Caco-2 (cell line): Measurements from ENCODE around the gene AKNA. TPM values are rescaled to one million over a fixed set of nuclear protein-coding genes. Genes with fewer than 3 reads are reported as not detected.

Source experiments
- BruUV-seq: library from RNA; stranded (reverse); fragments of 400-500 nt; replicated peaks from 2 replicates; lab custom pipeline; 2021; lab: Mats Ljungman, UMichigan
- CTCF ChIA-PET: fragments of 300-600 bp; sonication (Branson Sonifier 250); formaldehyde crosslinking; loops from one replicate; lab custom pipeline; 2022; ENCODE audit warnings: antibody characterized with exemption; lab: Charles Lee
- POLR2A ChIA-PET: fragments of 300-600 bp; sonication (Branson Sonifier 250); formaldehyde crosslinking; loops from one replicate; lab custom pipeline; 2022; ENCODE audit warnings: antibody characterized with exemption; lab: Charles Lee
- DNase-seq, 2 experiments: peaks; one replicate each; pipeline versions ENCODE4 v3.0.0 to v3.0.0-alpha.2; 2020 to 2022
- H3K27me3 ChIP-seq: replicated peaks from 2 replicates; pipeline ENCODE4 v1.6.0; 2011; ENCODE audit warnings: low read length; ENCODE audit not compliant: control insufficient read depth, insufficient read depth
- H3K36me3 ChIP-seq: 2 replicates; pipeline ENCODE4 v1.5.1; 2011; ENCODE audit warnings: low read length; ENCODE audit not compliant: control insufficient read depth, insufficient read depth
- H3K4me1 ChIP-seq: fragments of 250-450 bp; sonication (Bioruptor Pico); 2 replicates; pipeline ENCODE4 v1.5.1; 2020; ENCODE audit warnings: mild to moderate bottlenecking
- H3K4me3 ChIP-seq: 2 replicates; pipeline ENCODE4 v1.5.1; 2011; ENCODE audit warnings: low read depth, mild to moderate bottlenecking, control low read depth, low read length
- H3K9me3 ChIP-seq: fragments of 250-450 bp; sonication (Bioruptor Pico); 2 replicates; pipeline ENCODE4 v1.5.1; 2020; ENCODE audit warnings: mild to moderate bottlenecking, moderate library complexity
- H3K27ac Mint-ChIP-seq: one replicate; pipeline ENCODE4 v1.8.0; 2022; ENCODE audit warnings: mixed read lengths; ENCODE audit not compliant: unreplicated experiment
- H3K27me3 Mint-ChIP-seq: one replicate; pipeline ENCODE4 v1.8.0; 2022; ENCODE audit warnings: mixed read lengths; ENCODE audit not compliant: insufficient read depth, unreplicated experiment
- H3K36me3 Mint-ChIP-seq: one replicate; pipeline ENCODE4 v1.8.0; 2022; ENCODE audit warnings: mild to moderate bottlenecking, mixed read lengths; ENCODE audit not compliant: insufficient read depth, unreplicated experiment
- H3K4me1 Mint-ChIP-seq: one replicate; pipeline ENCODE4 v1.8.0; 2022; ENCODE audit warnings: low read depth, mixed read lengths; ENCODE audit not compliant: unreplicated experiment
- H3K4me3 Mint-ChIP-seq: one replicate; pipeline ENCODE4 v1.8.0; 2022; ENCODE audit warnings: mild to moderate bottlenecking, moderate library complexity, mixed read lengths; ENCODE audit not compliant: unreplicated experiment
- H3K9me3 Mint-ChIP-seq: one replicate; pipeline ENCODE4 v1.8.0; 2022; ENCODE audit warnings: mixed read lengths; ENCODE audit not compliant: unreplicated experiment
- intact Hi-C: fragments of 100-400 bp; cut with micrococcal nuclease; formaldehyde crosslinking; loops from one replicate; pipeline ENCODE4 v1.10.0; 2022; ENCODE audit not compliant: unreplicated experiment
- total RNA-seq: library from RNA; stranded (reverse); gene quantifications from 2 replicates; pipeline ENCODE4 v1.2.3, GENCODE V29; 2022
- TF ChIP-seq, protein P1 (sequence below), 2 experiments: fragments of 200-600 bp in 1 of 2; IDR thresholded peaks; 1 replicate in 1 of 2; 2 replicates in 1 of 2; pipeline versions ENCODE4 v1.5.1 to v1.8.0; 2011 to 2022; ENCODE audit warnings: antibody characterized with exemption in 1 of 2, control low read depth in 1 of 2, inconsistent platforms in 1 of 2, low read depth in 1 of 2, low read length in 1 of 2, mild to moderate bottlenecking in 1 of 2, moderate library complexity in 1 of 2; ENCODE audit not compliant: insufficient read depth in 1 of 2, severe bottlenecking in 1 of 2, unreplicated experiment in 1 of 2

The AKNA gene
- total RNA-seq, 1 experiment from 2014 or later, result 57.8 TPM

DNA sequence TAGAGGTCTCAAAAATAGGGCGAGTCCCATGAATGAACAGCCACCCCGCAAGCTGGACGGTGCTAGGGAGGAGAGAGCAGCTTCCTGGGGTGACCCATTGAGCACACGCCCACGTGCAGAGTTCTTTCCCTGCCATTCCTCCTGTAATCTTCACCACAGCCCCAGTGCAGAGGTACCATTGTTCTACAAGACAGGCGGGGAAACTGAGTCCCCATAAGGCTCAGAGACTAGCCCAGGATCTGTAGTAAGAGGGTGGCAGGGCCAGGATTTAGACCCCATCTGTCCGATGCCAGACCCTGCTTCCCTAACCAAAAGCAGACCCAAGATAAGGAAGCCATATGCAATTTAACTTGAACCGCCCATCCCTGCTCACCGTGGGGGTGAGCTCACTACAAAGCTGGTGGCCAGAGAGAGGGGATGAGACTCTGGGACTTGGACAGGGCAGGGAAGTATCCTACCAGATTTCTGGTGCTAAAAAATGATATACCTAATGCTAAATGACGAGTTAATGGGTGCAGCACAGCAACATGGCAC lies 101.6 kb downstream of the AKNA start:
- no peaks in the 10 kb centered on the region for H3K9me3 ChIP-seq
- Mint-ChIP-seq H3K27me3 (no peaks in the 10 kb centered on the region), H3K9me3 (no peaks in the 10 kb centered on the region), H3K4me3 (no peak overlapping the region), H3K27ac (no peak overlapping the region), H3K4me1 (peaks cover 7% of the 10 kb centered on the region), H3K36me3 (peaks cover 10% of the 10 kb centered on the region)
- intact Hi-C loops, result no loop called here
- no peak for DNase-seq
- H3K36me3 ChIP-seq, result no peaks in the 10 kb centered on the region; the same call in none of the 2 replicates
- peaks cover 14% of the 10 kb centered on the region for H3K4me1 ChIP-seq
- TF ChIP-seq, protein P1, sequence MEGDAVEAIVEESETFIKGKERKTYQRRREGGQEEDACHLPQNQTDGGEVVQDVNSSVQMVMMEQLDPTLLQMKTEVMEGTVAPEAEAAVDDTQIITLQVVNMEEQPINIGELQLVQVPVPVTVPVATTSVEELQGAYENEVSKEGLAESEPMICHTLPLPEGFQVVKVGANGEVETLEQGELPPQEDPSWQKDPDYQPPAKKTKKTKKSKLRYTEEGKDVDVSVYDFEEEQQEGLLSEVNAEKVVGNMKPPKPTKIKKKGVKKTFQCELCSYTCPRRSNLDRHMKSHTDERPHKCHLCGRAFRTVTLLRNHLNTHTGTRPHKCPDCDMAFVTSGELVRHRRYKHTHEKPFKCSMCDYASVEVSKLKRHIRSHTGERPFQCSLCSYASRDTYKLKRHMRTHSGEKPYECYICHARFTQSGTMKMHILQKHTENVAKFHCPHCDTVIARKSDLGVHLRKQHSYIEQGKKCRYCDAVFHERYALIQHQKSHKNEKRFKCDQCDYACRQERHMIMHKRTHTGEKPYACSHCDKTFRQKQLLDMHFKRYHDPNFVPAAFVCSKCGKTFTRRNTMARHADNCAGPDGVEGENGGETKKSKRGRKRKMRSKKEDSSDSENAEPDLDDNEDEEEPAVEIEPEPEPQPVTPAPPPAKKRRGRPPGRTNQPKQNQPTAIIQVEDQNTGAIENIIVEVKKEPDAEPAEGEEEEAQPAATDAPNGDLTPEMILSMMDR (IDR thresholded peaks at IDR 0.05; ENCODE audit: insufficient read depth in 1 of 2, low read depth in 1 of 2, low read length in 1 of 2, severe bottlenecking in 1 of 2, unreplicated experiment in 1 of 2), result no peak
- H3K27me3 ChIP-seq, result no peaks in the 10 kb centered on the region
- no TSS peak for BruUV-seq
- POLR2A ChIA-PET, result no interaction called here
- H3K4me3 ChIP-seq, result no peak overlapping the region
- CTCF ChIA-PET, result no interaction called here

- ChIA-PET POLR2A (no interaction called here), CTCF (no interaction called here)
- Mint-ChIP-seq H3K36me3 (peaks cover 1% of the 10 kb centered on the region), H3K27ac (no peak overlapping the region), H3K4me1 (peaks cover 7% of the 10 kb centered on the region), H3K27me3 (no peaks in the 10 kb centered on the region), H3K4me3 (no peak overlapping the region), H3K9me3 (no peaks in the 10 kb centered on the region)
- H3K27me3 ChIP-seq, result no peaks in the 10 kb centered on the region
- TF ChIP-seq, protein P1 (IDR thresholded peaks at IDR 0.05; ENCODE audit: insufficient read depth in 1 of 2, low read depth in 1 of 2, low read length in 1 of 2, severe bottlenecking in 1 of 2, unreplicated experiment in 1 of 2), result no peak
- peaks cover 14% of the 10 kb centered on the region for H3K4me1 ChIP-seq
- no peaks in the 10 kb centered on the region for H3K9me3 ChIP-seq
- DNase-seq, result peak in 1 of 2 experiments; percentile 28
- no peak overlapping the region for H3K4me3 ChIP-seq
- no TSS peak for BruUV-seq
- intact Hi-C loops, result no loop called here
- H3K36me3 ChIP-seq, result no peaks in the 10 kb centered on the region; the same call in none of the 2 replicates
Measured at GRCh38 chr9:114285166-114285867, 102.5 kb downstream of the AKNA start.

GRCh38 chr9:114284316-114285060 lies 103.3 kb downstream of the AKNA start:
- CTCF ChIA-PET, result no interaction called here
- peak in 1 of 2 experiments; percentile 26 for DNase-seq
- TF ChIP-seq, protein P1 (IDR thresholded peaks at IDR 0.05; ENCODE audit: insufficient read depth in 1 of 2, low read depth in 1 of 2, low read length in 1 of 2, severe bottlenecking in 1 of 2, unreplicated experiment in 1 of 2), result no peak
- no peaks in the 10 kb centered on the region; the same call in none of the 2 replicates for H3K36me3 ChIP-seq
- H3K9me3 ChIP-seq, result no peaks in the 10 kb centered on the region
- Mint-ChIP-seq H3K9me3 (no peaks in the 10 kb centered on the region), H3K4me3 (no peak overlapping the region), H3K27me3 (no peaks in the 10 kb centered on the region), H3K27ac (no peak overlapping the region), H3K36me3 (no peaks in the 10 kb centered on the region), H3K4me1 (peaks cover 7% of the 10 kb centered on the region)
- POLR2A ChIA-PET, result no interaction called here
- no TSS peak for BruUV-seq
- H3K4me3 ChIP-seq, result no peak overlapping the region
- no peaks in the 10 kb centered on the region for H3K27me3 ChIP-seq
- H3K4me1 ChIP-seq, result peaks cover 14% of the 10 kb centered on the region
- intact Hi-C loops, result no loop called here
